ENCODE results near the gene SSH3.

DNA sequence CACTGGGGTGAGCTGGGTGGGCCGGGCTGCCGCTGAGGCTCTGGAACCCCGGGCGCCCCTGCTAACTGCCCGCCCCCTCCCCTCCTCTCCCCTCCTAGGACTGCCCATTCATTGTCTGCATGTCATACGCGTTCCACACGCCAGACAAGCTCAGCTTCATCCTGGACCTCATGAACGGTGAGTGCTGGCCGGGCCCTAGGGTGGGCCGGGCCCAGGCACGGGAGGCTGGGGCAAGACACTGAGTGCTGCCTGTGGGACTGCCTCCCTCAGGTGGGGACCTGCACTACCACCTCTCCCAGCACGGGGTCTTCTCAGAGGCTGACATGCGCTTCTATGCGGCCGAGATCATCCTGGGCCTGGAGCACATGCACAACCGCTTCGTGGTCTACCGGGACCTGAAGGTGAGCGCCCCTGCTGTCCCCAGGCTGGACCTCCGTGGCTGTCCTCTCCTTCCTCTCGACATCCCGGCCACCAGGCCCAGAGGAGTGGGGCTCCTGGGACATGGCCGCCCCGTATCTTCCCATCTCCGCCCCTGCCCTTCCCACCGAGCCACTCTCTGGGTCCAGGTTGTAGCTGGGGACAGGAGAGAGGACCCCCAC, 21.7 kb upstream of the SSH3 start:
- TF ChIP-seq, protein P1, sequence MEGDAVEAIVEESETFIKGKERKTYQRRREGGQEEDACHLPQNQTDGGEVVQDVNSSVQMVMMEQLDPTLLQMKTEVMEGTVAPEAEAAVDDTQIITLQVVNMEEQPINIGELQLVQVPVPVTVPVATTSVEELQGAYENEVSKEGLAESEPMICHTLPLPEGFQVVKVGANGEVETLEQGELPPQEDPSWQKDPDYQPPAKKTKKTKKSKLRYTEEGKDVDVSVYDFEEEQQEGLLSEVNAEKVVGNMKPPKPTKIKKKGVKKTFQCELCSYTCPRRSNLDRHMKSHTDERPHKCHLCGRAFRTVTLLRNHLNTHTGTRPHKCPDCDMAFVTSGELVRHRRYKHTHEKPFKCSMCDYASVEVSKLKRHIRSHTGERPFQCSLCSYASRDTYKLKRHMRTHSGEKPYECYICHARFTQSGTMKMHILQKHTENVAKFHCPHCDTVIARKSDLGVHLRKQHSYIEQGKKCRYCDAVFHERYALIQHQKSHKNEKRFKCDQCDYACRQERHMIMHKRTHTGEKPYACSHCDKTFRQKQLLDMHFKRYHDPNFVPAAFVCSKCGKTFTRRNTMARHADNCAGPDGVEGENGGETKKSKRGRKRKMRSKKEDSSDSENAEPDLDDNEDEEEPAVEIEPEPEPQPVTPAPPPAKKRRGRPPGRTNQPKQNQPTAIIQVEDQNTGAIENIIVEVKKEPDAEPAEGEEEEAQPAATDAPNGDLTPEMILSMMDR (IDR thresholded peaks at IDR 0.05; ENCODE audit: insufficient read depth, low read length, poor library complexity, severe bottlenecking) = no peak
- TF ChIP-seq EZH2phosphoT487 (conservative IDR thresholded peaks at IDR 0.05; ENCODE audit: low read length) = no peak

Data from SU-DHL-6 (cell line).